C4-2B (cell line): ENCODE results near the gene FCGR3B.
"Not testable (repeated sequence)": the region's sequence is repeated elsewhere in the genome, so short reads cannot be mapped to it uniquely, and the experiment has no call there.

Experiments used
- CTCF ChIP-seq: fragments of 450-650 bp; conservative IDR thresholded peaks from 2 replicates; pipeline ENCODE4 v1.5.1; 2017; ENCODE audit warnings: mild to moderate bottlenecking
- ZFX ChIP-seq: fragments of 450-650 bp; IDR thresholded peaks from 2 replicates; pipeline ENCODE4 v1.6.1; 2017

- not testable (repeated sequence) for TF ChIP-seq ZFX, CTCF
Observed at GRCh38 chr1:161623401-161624051, 7.5 kb downstream of the FCGR3B start.
